Esophagus squamous epithelium (tissue), 4 donors: ENCODE data around the gene GRK5.

Experiments
- POLR2A ChIP-seq, 4 donors: fragments of 450-650 bp; IDR thresholded peaks; one replicate each; pipeline ENCODE4 v1.6.1; 2017; ENCODE audit warnings: antibody characterized with exemption in 4 of 4, mild to moderate bottlenecking in 4 of 4, moderate library complexity in 3 of 4
- TF ChIP-seq, protein P1 (sequence below), 6 experiments: fragments of 450-650 bp in 4 of 6; fragments of 200-600 bp in 2 of 6; sonication (generic) in 2 of 6; IDR thresholded peaks; one replicate each; pipeline ENCODE4 v1.5.1; 2016 to 2019; ENCODE audit warnings: antibody characterized with exemption in 6 of 6, mild to moderate bottlenecking in 4 of 6, moderate library complexity in 4 of 6

DNA sequence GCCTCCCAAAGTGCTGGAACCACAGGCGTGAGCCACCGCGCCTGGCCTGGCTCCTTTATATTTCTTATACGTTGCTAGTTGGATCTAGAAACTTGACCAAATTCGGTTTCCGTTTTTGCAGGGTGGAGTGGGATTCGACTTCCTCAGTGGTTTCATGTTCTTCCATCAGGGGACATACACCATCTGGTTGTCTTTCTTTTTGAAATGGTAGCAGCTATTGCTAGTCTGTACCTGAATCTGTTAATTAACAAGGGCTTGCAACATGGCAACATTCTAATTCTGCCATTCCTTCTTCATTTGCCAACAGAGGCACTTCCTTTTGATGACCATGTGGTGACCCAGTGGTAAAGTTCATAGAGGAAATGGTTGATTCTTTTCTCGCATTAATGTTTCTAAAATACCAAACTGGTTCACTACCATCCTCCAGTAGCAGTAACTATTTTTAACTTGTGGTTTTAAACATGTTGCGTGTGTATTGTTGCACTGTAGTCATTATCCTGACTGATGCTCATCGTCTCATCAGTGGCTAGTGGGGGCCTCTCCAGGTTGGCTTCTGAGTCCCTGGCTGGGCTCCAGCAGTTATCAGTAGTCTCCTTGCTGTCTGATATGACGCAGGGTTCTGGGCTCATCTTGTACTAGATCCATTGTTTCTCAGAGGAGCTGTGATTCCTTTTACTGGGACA is 175.9 kb downstream of the GRK5 start:
- TF ChIP-seq, protein P1, sequence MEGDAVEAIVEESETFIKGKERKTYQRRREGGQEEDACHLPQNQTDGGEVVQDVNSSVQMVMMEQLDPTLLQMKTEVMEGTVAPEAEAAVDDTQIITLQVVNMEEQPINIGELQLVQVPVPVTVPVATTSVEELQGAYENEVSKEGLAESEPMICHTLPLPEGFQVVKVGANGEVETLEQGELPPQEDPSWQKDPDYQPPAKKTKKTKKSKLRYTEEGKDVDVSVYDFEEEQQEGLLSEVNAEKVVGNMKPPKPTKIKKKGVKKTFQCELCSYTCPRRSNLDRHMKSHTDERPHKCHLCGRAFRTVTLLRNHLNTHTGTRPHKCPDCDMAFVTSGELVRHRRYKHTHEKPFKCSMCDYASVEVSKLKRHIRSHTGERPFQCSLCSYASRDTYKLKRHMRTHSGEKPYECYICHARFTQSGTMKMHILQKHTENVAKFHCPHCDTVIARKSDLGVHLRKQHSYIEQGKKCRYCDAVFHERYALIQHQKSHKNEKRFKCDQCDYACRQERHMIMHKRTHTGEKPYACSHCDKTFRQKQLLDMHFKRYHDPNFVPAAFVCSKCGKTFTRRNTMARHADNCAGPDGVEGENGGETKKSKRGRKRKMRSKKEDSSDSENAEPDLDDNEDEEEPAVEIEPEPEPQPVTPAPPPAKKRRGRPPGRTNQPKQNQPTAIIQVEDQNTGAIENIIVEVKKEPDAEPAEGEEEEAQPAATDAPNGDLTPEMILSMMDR (IDR thresholded peaks at IDR 0.05) = no peak
- TF ChIP-seq POLR2A (IDR thresholded peaks at IDR 0.05) = no peak
